ENCODE data around the gene NAA10. TPM values are rescaled to one million over a fixed set of nuclear protein-coding genes. Genes with fewer than 3 reads are reported as not detected.

The NAA10 gene
- total and polyA plus RNA-seq, 2 of the 13 experiments (the other 11 are each of a cell fraction or from before 2014, with no cell fraction given): 49.2 to 51.7 TPM

GRCh38 chrX:153948002-153948466 lies 13.2 kb upstream of the NAA10 start:
- peak overlapping the region; percentile 72 for H3K27ac ChIP-seq (ENCODE audit: extremely low read length, insufficient read depth, low read length)
- DNase-seq (ENCODE audit: low spot score) (peak; percentile 45), FAIRE-seq (peak; percentile 75), ATAC-seq (peak; percentile 5; the same call in 2 of the 3 replicates)
- H3K9me3 ChIP-seq (ENCODE audit: low read length): no peaks in the 10 kb centered on the region
- WGBS (ENCODE audit: low lambda C conversion rate): 0% methylated on average over 2 of the region's 10 CpGs
- H3K4me2 ChIP-seq (ENCODE audit: low read depth, low read length): no peak overlapping the region
- CTCF ChIA-PET (ENCODE audit: low intra/inter-chr PET ratio, low total read pairs): interaction anchor here (0.7 to 3.6 kb wide), 2 partner anchors 24 to 184 kb away, joined by 3 to 29 read pairs; partner anchors contain the start of gene PLXNB3
- peaks cover 6 to 23% of the 10 kb centered on the region in 2 experiments; a peak in 4 of 5 replicates for H3K36me3 ChIP-seq (replicated peaks in 1 of 2; ENCODE audit: control insufficient read depth in 1 of 2, insufficient read depth in 2 of 2, low read length in 2 of 2)
- intact Hi-C loops (cut with micrococcal nuclease; ENCODE audit: unreplicated experiment): loop anchor here (10.0 kb wide), 1 partner anchor 183 kb away; the partner anchor contains the start of gene PLXNB3
- peaks cover 47% of the 10 kb centered on the region for H3K4me1 ChIP-seq (ENCODE audit: insufficient read depth, low read length)
- H3K4me3 ChIP-seq (replicated peaks in 1 of 3; ENCODE audit: insufficient read depth in 1 of 3, low read depth in 2 of 3, low read length in 3 of 3): no peak overlapping the region
- H4K20me1 ChIP-seq (ENCODE audit: insufficient read depth, low read length): no peaks in the 10 kb centered on the region
- H3K79me2 ChIP-seq (ENCODE audit: insufficient read depth, low read length): no peaks in the 10 kb centered on the region
- POLR2A ChIA-PET: interaction anchor here (1.0 to 5.8 kb wide), 6 partner anchors 13 to 184 kb away, joined by 3 to 82 read pairs (median 8); partner anchors contain the start of genes HCFC1, NAA10 and PLXNB3
- in situ Hi-C loops (cut with HindIII; ENCODE audit: extremely low pct_ligation_motif_present, low pct_unique_long_range_greater_than_20kb): no loop called here
- H2AFZ ChIP-seq (ENCODE audit: low read length): no peak overlapping the region
- no peaks in the 10 kb centered on the region for H3K27me3 ChIP-seq (ENCODE audit: control insufficient read depth in 1 of 2, insufficient read depth in 2 of 2, low read length in 2 of 2)
- 0 out of 2 replicates have a peak overlapping the region, but pooled peaks have one; percentile 29 for H3K9ac ChIP-seq (ENCODE audit: insufficient read depth, low read depth, low read length)
- TSS peak; percentile 47 for BruUV-seq (replicated peaks)
- TF ChIP-seq ZFY (CRISPR knock-in tag; IDR thresholded peaks at IDR 0.05) (peak; percentile 23; the same call in 1 of the 2 replicates), EP300 (IDR thresholded peaks at IDR 0.05; ENCODE audit: low read depth in 2 of 2, low read length in 2 of 2) (0 out of 4 replicates have a peak, but pooled peaks of 1 of the 2 experiments have one; percentile 21), EP300 (CRISPR knock-in tag; IDR thresholded peaks at IDR 0.05; ENCODE audit: borderline replicate concordance) (no peak), ZMAT3 (CRISPR knock-in tag; conservative IDR thresholded peaks at IDR 0.05) (0 out of 2 replicates have a peak, but pooled peaks have one; percentile 35), ZBTB38 (CRISPR knock-in tag; IDR thresholded peaks at IDR 0.05) (peak; percentile 64; the same call in 1 of the 2 replicates), PRDM15 (CRISPR knock-in tag; IDR thresholded peaks at IDR 0.05) (peak; percentile 56; the same call in 1 of the 2 replicates), CREB1 (IDR thresholded peaks at IDR 0.05) (no peak), CREB1 (CRISPR knock-in tag; IDR thresholded peaks at IDR 0.05) (no peak), ZNF552 (CRISPR knock-in tag; IDR thresholded peaks at IDR 0.05; ENCODE audit: borderline replicate concordance) (no peak; the same call in 1 of the 2 replicates), RARA (CRISPR knock-in tag; IDR thresholded peaks at IDR 0.05) (peak; percentile 50; the same call in 1 of the 2 replicates), HNRNPL (IDR thresholded peaks at IDR 0.05; ENCODE audit: low read depth, low read length) (0 out of 2 replicates have a peak, but pooled peaks have one; percentile 29), HDAC2 (CRISPR knock-in tag; IDR thresholded peaks at IDR 0.05) (peak; percentile 41; the same call in 1 of the 2 replicates), ZNF670 (CRISPR knock-in tag; IDR thresholded peaks at IDR 0.05; ENCODE audit: borderline replicate concordance) (peak; percentile 49; the same call in 1 of the 2 replicates), NR2F2 (IDR thresholded peaks at IDR 0.05; ENCODE audit: borderline replicate concordance, low read depth) (peak; percentile 67), ZNF660 (CRISPR knock-in tag; IDR thresholded peaks at IDR 0.05; ENCODE audit: borderline replicate concordance, low read depth) (no peak), ZSCAN29 (CRISPR knock-in tag; conservative IDR thresholded peaks at IDR 0.05) (no peak)
- TF ChIP-seq, protein P1, sequence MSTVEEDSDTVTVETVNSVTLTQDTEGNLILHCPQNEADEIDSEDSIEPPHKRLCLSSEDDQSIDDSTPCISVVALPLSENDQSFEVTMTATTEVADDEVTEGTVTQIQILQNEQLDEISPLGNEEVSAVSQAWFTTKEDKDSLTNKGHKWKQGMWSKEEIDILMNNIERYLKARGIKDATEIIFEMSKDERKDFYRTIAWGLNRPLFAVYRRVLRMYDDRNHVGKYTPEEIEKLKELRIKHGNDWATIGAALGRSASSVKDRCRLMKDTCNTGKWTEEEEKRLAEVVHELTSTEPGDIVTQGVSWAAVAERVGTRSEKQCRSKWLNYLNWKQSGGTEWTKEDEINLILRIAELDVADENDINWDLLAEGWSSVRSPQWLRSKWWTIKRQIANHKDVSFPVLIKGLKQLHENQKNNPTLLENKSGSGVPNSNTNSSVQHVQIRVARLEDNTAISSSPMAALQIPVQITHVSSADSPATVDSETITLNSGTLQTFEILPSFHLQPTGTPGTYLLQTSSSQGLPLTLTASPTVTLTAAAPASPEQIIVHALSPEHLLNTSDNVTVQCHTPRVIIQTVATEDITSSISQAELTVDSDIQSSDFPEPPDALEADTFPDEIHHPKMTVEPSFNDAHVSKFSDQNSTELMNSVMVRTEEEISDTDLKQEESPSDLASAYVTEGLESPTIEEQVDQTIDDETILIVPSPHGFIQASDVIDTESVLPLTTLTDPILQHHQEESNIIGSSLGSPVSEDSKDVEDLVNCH (CRISPR knock-in tag; IDR thresholded peaks at IDR 0.05): no peak
